ENCODE measurements around the gene MCC.

- TF ChIP-seq, protein P1, sequence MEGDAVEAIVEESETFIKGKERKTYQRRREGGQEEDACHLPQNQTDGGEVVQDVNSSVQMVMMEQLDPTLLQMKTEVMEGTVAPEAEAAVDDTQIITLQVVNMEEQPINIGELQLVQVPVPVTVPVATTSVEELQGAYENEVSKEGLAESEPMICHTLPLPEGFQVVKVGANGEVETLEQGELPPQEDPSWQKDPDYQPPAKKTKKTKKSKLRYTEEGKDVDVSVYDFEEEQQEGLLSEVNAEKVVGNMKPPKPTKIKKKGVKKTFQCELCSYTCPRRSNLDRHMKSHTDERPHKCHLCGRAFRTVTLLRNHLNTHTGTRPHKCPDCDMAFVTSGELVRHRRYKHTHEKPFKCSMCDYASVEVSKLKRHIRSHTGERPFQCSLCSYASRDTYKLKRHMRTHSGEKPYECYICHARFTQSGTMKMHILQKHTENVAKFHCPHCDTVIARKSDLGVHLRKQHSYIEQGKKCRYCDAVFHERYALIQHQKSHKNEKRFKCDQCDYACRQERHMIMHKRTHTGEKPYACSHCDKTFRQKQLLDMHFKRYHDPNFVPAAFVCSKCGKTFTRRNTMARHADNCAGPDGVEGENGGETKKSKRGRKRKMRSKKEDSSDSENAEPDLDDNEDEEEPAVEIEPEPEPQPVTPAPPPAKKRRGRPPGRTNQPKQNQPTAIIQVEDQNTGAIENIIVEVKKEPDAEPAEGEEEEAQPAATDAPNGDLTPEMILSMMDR (IDR thresholded peaks at IDR 0.05; ENCODE audit: low read length): no peak
- TF ChIP-seq EZH2 (optimal IDR thresholded peaks at IDR 0.05; ENCODE audit: low read depth, low read length): no peak
Measured at GRCh38 chr5:113167985-113168384, 320.3 kb downstream of the MCC start.

All from MM.1S (cell line).